ENCODE results near the gene TRABD2B.

Gene TRABD2B

DNA sequence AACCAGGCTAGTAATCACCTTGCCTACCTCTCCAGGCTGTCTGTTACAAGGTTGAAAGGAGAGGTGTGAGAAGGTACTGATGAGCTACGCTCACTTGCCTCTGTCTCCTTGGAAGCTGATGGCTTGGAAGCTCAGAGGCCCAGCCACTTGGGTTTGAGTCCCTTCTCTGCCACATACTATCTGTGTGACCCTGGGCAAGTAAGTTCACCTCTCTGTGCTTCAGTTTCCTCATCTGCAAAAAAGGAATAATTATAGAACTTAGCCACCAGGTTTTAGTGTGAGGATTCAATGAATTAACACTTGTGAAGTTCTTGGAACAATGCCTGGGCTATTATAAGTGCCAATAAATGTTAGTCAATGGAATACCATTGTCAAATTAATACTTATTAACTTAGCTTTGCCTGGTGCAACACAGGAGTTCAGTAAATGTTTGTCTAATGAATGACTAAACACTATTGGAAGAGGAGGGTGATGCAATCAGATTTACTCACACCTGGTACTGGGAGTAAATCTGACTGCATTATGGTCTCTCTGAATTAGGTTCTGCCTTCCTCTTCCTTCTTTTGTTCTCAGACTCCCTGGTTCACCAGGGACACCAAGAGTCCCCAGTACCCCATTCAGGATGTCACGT is 55.5 kb downstream of the TRABD2B start:
- TF ChIP-seq, protein P1, sequence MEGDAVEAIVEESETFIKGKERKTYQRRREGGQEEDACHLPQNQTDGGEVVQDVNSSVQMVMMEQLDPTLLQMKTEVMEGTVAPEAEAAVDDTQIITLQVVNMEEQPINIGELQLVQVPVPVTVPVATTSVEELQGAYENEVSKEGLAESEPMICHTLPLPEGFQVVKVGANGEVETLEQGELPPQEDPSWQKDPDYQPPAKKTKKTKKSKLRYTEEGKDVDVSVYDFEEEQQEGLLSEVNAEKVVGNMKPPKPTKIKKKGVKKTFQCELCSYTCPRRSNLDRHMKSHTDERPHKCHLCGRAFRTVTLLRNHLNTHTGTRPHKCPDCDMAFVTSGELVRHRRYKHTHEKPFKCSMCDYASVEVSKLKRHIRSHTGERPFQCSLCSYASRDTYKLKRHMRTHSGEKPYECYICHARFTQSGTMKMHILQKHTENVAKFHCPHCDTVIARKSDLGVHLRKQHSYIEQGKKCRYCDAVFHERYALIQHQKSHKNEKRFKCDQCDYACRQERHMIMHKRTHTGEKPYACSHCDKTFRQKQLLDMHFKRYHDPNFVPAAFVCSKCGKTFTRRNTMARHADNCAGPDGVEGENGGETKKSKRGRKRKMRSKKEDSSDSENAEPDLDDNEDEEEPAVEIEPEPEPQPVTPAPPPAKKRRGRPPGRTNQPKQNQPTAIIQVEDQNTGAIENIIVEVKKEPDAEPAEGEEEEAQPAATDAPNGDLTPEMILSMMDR (IDR thresholded peaks at IDR 0.05; ENCODE audit: extremely low read depth, missing control alignments): no peak
- no peak for DNase-seq (ENCODE audit: low spot score)

DNA sequence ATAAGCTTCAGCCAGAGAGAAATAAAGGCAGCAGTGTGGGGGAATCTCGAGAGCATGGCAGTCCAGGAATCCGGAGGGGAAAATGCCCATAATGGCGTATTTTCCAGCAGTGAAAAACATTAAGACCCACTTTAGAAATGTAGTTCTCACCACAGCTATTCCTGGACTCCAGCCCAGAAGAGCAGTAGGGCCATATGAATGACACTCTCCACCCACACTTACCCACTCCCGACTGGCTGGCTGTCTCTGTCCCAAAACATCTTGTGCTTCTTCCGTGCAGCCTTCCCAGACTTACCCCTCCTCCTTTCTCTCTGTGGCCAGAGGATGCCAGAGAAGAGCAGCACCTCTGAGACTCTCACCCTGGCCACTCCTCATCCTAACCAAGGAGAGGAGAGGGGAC is 56.4 kb downstream of the TRABD2B start:
- DNase-seq (ENCODE audit: low spot score): no peak
- TF ChIP-seq, protein P1 (IDR thresholded peaks at IDR 0.05; ENCODE audit: extremely low read depth, missing control alignments): no peak

DNA sequence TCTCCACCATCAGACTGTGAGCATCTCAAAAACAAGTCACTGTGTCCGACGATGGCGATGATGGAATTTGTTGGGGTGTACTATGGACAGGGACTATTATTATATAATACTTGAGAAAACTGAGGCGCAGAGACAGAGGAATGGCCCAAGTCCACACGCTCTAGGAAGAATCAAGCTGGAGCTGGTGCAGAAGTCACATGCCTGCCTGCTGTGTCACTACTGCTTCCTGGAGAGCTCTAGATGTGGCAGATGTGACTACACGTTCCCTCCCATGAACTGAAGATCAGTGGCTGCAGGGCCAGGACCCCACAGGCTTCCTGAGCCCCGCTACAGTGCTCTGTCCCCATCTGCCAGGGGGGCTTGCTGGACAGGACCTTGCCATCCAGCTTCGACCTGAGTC is 56.9 kb downstream of the TRABD2B start:
- TF ChIP-seq, protein P1 (IDR thresholded peaks at IDR 0.05; ENCODE audit: extremely low read depth, missing control alignments): no peak
- no peak for DNase-seq (ENCODE audit: low spot score)

DNA sequence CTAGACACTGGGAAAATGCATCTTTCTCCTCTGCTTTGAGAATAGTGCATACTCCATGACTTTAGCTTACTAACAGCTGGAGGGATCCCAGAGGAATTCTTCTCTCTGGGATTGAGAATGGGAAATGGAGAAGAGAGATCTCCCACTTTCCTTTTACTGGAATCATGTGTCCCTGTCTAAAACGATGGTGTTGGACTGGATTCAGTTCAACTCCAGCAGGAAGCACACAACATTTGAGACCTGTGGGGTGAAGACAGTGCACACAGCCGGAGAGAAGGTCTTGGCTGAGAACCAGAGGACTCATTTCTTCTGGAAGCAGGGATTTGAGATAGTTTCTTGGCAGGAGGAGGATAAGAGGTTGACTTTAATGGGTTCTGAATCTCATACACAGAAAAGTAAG is 58.7 kb downstream of the TRABD2B start:
- TF ChIP-seq, protein P1 (IDR thresholded peaks at IDR 0.05; ENCODE audit: extremely low read depth, missing control alignments): no peak
- DNase-seq (ENCODE audit: low spot score): no peak

DNA sequence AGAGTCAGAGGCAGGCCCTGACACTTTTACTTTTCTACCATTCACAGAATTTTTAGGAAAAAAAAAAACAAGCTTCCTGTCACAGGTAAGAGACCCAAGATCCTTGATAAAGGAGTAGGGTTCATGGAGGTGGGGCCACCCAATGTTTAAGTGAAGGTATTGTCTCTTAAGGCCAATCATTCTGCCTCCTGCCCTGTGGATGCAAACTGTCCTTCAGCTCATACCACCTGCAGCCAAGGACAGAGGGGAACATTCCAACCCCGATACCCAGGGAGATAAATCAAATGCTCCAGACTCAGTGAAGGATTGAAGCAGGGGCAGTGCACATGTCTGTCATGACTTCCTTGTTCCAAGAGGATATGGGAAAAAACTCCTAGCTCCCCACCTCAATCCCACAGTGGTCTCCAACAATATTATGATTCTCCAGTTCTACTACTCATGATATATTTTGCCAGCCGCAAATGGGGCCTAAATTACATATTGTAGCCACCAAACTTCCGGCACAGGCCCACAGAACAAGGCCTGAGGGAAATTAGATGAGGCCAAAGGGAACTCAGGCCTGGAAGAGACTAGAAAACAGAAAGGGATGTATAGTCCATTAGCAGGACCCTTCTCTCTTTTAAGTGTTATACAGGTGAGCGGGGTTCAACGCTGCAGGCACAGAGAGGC is 59.5 kb downstream of the TRABD2B start:
- DNase-seq (ENCODE audit: low spot score): no peak
- TF ChIP-seq, protein P1 (IDR thresholded peaks at IDR 0.05; ENCODE audit: extremely low read depth, missing control alignments): no peak

DNA sequence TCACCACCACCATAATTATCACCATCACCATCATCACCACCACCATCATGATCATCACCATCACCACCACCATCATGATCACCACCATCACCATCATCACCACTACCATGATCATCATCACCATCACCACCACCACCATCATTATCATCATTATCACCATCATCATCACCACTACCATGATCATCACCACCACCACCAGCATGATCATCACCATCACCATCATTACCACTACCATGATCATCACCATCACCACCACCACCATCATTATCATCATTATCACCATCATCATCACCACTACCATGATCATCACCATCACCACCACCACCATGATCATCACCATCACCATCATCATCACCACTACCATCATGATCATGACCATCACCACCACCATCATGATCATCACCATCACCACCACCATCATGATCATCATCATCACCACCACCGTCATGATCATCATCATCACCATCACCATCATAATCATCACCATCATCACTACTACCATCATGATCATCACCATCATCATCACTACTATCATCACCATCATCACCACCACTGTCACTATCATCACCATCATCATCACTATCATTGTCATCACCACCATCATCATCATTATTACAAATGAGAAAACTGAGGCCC is 60.2 kb downstream of the TRABD2B start:
- TF ChIP-seq, protein P1 (IDR thresholded peaks at IDR 0.05; ENCODE audit: extremely low read depth, missing control alignments): no peak
- DNase-seq (ENCODE audit: low spot score): no peak

DNA sequence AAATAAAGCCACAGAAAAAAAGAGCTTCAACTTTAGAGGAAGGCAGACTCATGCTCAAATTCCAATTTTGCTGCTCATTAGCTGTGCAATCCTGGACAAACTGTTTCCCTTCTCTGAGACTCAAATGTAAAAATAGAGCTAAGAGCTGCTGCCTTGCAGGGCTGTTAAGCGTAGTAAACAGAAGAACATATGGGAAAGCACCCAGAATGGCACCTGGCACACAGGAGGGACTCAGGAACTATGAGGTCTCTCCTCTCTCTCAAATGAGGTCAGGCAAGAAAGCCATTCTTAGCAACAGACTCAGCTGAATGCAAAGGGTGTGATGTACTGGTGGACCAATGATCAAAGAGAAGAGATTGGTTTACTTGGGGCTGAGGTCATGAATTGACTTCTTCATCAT is 61.3 kb downstream of the TRABD2B start:
- TF ChIP-seq, protein P1 (IDR thresholded peaks at IDR 0.05; ENCODE audit: extremely low read depth, missing control alignments): no peak
- DNase-seq (ENCODE audit: low spot score): no peak

All from GM20000 (cell line).